ENCODE data around the gene WDR48. TPM values are rescaled to one million over a fixed set of nuclear protein-coding genes. Genes with fewer than 3 reads are reported as not detected.

The WDR48 gene
- total and polyA plus RNA-seq, 9 donors = 27.7 to 39.4 (median 33.3) TPM

DNA sequence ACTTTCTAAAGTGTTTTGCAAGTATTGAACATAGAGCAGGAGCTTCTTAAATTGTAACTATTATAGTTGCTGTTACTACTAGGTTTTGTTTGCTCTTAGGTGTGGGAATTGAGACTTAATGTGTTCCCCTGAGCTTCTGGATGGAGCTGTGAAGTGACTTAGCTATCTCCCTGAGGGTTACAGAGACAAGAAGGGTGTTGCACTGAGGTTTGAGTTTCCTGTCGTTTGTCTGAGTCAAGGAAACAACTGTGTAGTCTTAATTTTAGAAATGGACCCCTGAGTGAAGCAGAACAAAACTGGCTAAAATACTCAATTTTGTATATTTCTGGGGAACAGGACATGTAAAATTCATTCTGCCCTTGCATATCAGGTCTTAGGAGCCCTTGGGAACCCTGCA, 76.1 kb downstream of the WDR48 start:
- no peak overlapping the region for H3K4me3 ChIP-seq (ENCODE audit: low read length)
- no peaks in the 10 kb centered on the region for H3K9me3 ChIP-seq (replicated peaks; ENCODE audit: control insufficient read depth, low read depth, low read length)
- H3K27ac ChIP-seq (ENCODE audit: low read length) = no peak overlapping the region
- peaks cover 2% of the 10 kb centered on the region for H3K36me3 ChIP-seq (ENCODE audit: control insufficient read depth, insufficient read depth, low read length)
- H3K4me1 ChIP-seq (ENCODE audit: control insufficient read depth, insufficient read depth, low read length) = no peaks in the 10 kb centered on the region
- no peak for DNase-seq
- no CpG with 5 or more reads among the region's 1 CpG for WGBS (ENCODE audit: insufficient coverage)
- H3K27me3 ChIP-seq (ENCODE audit: control insufficient read depth, insufficient read depth, low read length) = no peaks in the 10 kb centered on the region

DNA sequence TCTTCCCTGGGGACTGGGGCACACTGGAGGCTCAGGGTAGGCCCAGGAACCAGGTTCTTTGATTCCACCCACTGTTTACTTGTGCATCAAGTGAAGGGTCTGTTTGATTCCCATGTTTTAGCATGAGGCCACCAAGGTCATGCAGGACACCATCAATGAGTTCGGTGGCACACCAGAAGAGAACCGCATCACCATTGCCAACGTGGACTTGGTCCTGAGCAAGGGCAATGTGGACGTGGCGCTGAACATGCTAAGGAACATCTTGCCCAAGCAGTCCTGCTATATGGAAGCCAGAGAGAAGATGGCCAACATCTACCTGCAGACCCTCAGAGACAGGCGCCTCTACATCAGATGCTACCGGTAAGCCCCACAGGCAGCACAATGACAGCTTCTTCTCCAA, 77.1 kb downstream of the WDR48 start:
- Histone ChIP-seq H3K36me3 (ENCODE audit: control insufficient read depth, insufficient read depth, low read length) (peaks cover 2% of the 10 kb centered on the region), H3K27me3 (ENCODE audit: control insufficient read depth, insufficient read depth, low read length) (no peaks in the 10 kb centered on the region), H3K4me3 (ENCODE audit: low read length) (no peak overlapping the region), H3K27ac (ENCODE audit: low read length) (no peak overlapping the region), H3K4me1 (ENCODE audit: control insufficient read depth, insufficient read depth, low read length) (no peaks in the 10 kb centered on the region), H3K9me3 (replicated peaks; ENCODE audit: control insufficient read depth, low read depth, low read length) (no peaks in the 10 kb centered on the region)
- no peak for DNase-seq
- WGBS (ENCODE audit: insufficient coverage) = 97% methylated on average over 7 of the region's 7 CpGs

DNA sequence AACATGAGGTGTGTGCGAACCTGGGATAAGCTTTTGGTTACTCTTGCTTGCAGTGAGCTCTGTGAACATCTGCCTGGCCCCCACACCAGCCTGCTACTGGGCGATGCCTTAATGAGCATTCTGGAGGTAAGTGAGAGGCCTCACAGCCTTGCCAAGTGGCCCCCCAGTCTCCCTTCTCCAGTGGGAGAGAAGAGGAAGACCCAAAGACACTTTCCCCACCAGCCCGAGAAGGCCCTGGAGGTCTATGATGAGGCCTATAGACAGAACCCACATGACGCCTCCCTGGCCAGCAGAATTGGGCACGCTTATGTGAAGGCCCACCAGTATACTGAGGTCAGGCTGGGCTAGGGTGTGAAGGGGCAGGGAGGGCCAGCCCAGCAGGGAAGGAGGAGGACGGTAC, 78.2 kb downstream of the WDR48 start:
- Histone ChIP-seq H3K9me3 (replicated peaks; ENCODE audit: control insufficient read depth, low read depth, low read length) (no peaks in the 10 kb centered on the region), H3K4me3 (ENCODE audit: low read length) (no peak overlapping the region), H3K27me3 (ENCODE audit: control insufficient read depth, insufficient read depth, low read length) (no peaks in the 10 kb centered on the region), H3K4me1 (ENCODE audit: control insufficient read depth, insufficient read depth, low read length) (no peaks in the 10 kb centered on the region), H3K27ac (ENCODE audit: low read length) (no peak overlapping the region), H3K36me3 (ENCODE audit: control insufficient read depth, insufficient read depth, low read length) (peaks cover 2% of the 10 kb centered on the region)
- 72% methylated on average over 3 of the region's 6 CpGs for WGBS (ENCODE audit: insufficient coverage)
- DNase-seq = no peak

DNA sequence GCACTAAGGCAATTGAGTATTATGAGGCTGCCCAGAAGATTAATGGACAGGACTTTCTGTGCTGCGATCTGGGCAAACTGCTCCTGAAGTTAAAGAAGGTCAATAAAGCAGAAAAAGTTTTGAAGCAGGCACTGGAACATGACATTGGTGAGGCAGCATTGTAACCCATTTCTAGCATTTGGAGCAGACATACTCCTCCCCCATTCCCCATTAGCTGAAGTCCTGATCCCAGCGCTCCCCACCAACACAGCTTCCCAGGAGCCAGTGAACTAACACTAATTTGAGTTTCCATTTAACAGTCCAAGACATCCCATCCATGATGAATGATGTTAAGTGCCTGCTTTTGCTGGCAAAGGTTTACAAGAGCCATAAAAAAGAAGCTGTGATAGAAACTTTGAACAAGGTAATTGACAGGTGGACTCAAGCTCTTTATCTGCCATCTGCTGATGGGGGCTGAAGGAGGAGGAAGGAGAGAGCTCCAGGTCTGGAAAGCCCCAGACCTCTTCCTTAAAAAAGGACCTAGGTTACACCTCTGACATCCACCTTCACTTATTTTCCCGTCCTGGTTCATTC, 79.0 kb downstream of the WDR48 start:
- H3K4me1 ChIP-seq (ENCODE audit: control insufficient read depth, insufficient read depth, low read length) = no peaks in the 10 kb centered on the region
- WGBS (ENCODE audit: insufficient coverage) = 66% methylated on average over 2 of the region's 3 CpGs
- H3K4me3 ChIP-seq (ENCODE audit: low read length) = no peak overlapping the region
- no peaks in the 10 kb centered on the region for H3K9me3 ChIP-seq (replicated peaks; ENCODE audit: control insufficient read depth, low read depth, low read length)
- no peaks in the 10 kb centered on the region for H3K27me3 ChIP-seq (ENCODE audit: control insufficient read depth, insufficient read depth, low read length)
- no peak for DNase-seq
- H3K27ac ChIP-seq (ENCODE audit: low read length) = no peak overlapping the region
- H3K36me3 ChIP-seq (ENCODE audit: control insufficient read depth, insufficient read depth, low read length) = peaks cover 2% of the 10 kb centered on the region

DNA sequence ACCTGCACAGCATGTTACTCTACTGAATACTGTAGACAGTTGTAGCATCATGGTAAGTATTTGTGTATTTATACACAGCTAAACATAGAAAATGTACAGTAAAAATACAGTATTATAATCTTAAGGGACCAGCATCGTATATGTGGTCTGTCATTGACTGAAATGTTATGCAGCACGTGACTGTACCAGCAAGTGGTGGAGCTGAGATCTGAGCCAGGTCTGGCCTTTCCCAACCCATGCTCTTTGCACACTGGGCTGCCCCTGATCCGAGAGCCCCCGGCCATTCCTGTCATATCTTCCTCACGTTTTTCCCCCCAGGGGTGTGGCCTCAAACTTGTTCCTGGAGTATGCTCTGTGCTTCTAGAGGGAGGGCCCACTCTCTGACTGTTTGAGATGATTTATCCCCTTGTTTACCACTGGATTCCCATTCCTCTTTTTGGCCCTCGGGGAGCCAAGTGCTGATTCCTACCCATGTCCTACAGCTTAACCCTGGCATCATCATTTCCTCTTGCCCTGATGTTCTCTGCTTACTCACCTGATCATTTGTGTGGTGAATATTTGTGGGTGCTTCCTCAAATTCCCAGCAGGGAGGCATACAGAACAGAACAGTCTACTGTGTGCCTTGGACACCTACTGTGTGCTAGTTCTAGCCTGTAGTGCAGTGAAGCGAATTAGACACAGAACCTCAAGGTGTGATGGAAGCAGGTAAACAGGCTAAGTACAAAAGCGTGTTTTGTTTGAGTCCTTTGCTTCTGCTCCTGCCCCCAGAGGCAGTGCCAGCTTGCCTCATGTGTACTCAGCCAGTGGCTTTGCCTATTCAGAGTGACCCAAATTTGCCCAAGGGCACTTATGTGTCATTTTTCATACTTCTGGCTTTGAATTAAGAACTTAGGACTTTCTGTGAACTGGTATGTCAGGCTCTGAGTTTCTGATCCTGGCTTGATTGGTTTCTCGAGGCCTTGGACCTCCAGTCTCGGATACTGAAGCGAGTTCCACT, 80.6 kb downstream of the WDR48 start:
- Histone ChIP-seq H3K4me1 (ENCODE audit: control insufficient read depth, insufficient read depth, low read length) (no peaks in the 10 kb centered on the region), H3K27me3 (ENCODE audit: control insufficient read depth, insufficient read depth, low read length) (no peaks in the 10 kb centered on the region), H3K4me3 (ENCODE audit: low read length) (no peak overlapping the region), H3K27ac (ENCODE audit: low read length) (no peak overlapping the region), H3K9me3 (replicated peaks; ENCODE audit: control insufficient read depth, low read depth, low read length) (no peaks in the 10 kb centered on the region), H3K36me3 (ENCODE audit: control insufficient read depth, insufficient read depth, low read length) (peaks cover 2% of the 10 kb centered on the region)
- no peak for DNase-seq
- WGBS (ENCODE audit: insufficient coverage) = 84% methylated on average over 7 of the region's 11 CpGs

DNA sequence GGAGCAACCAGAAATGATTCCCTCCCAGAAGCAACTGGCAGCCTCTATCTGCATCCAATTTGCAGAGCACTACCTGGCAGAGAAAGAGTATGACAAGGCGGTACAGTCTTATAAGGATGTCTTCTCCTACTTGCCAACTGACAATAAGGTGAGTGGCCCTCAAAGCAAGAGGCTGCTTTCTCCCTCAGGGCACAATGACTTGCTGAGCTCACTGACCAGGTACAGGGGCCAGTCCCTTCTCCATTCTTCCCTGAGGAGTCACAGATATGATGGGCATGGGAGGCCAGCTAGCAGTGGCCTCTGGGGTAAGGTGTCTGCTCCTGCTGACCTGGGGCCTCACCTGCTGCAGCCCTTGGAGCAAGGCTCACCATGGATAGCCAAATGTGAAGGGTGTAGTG, 81.3 kb downstream of the WDR48 start:
- WGBS (ENCODE audit: insufficient coverage) = no CpG with 5 or more reads among the region's 1 CpG
- Histone ChIP-seq H3K27ac (ENCODE audit: low read length) (no peak overlapping the region), H3K36me3 (ENCODE audit: control insufficient read depth, insufficient read depth, low read length) (peaks cover 4% of the 10 kb centered on the region), H3K9me3 (replicated peaks; ENCODE audit: control insufficient read depth, low read depth, low read length) (no peaks in the 10 kb centered on the region), H3K4me3 (ENCODE audit: low read length) (no peak overlapping the region), H3K4me1 (ENCODE audit: control insufficient read depth, insufficient read depth, low read length) (no peaks in the 10 kb centered on the region), H3K27me3 (ENCODE audit: control insufficient read depth, insufficient read depth, low read length) (no peaks in the 10 kb centered on the region)
- no peak for DNase-seq

DNA sequence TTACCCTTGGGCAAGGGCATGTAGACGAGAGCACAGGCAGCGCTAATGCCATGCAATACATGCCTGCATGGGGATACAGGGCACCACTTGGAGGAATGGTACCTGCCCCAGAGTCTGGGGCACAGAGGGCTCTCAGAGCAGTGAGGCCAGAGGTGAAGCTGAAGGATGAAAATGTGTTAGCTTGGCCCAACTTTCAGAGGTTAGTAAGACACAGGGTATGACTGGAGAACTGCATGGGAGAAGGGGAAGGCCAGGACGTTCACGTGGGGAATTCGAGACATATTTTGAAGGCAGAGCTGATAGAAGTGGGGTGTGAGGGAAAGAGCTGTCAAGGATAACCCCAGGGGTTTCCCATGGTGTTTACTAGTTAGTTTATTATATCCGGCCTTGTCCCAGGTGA, 82.0 kb downstream of the WDR48 start:
- no peak for DNase-seq
- WGBS (ENCODE audit: insufficient coverage) = 71% methylated on average over 5 of the region's 6 CpGs
- H3K4me1 ChIP-seq (ENCODE audit: control insufficient read depth, insufficient read depth, low read length) = peaks cover 4% of the 10 kb centered on the region
- no peaks in the 10 kb centered on the region for H3K9me3 ChIP-seq (replicated peaks; ENCODE audit: control insufficient read depth, low read depth, low read length)
- H3K4me3 ChIP-seq (ENCODE audit: low read length) = no peak overlapping the region
- H3K27ac ChIP-seq (ENCODE audit: low read length) = no peak overlapping the region
- H3K36me3 ChIP-seq (ENCODE audit: control insufficient read depth, insufficient read depth, low read length) = peaks cover 8% of the 10 kb centered on the region
- H3K27me3 ChIP-seq (ENCODE audit: control insufficient read depth, insufficient read depth, low read length) = no peaks in the 10 kb centered on the region

DNA sequence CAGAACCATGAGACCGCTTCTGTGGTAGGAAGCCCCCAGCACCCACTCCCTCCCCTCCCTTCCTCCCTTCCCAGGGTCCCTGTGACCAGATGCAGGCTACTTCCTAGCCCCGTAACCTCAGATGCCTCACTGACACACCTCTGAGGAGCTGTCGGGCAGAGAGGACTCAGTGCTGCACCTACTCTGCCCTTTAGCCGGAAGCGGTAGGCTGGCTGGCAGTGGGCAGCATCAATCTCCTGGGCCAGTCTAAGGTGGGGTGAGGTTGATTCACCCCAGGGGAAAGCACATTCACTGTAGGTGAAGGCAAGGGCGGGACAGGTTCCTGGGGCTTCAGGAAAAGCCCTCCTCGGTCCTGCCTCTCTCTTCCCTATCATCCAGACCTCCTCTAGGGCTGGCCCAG, 82.5 kb downstream of the WDR48 start:
- Histone ChIP-seq H3K4me1 (ENCODE audit: control insufficient read depth, insufficient read depth, low read length) (peaks cover 7% of the 10 kb centered on the region), H3K27ac (ENCODE audit: low read length) (no peak overlapping the region), H3K9me3 (replicated peaks; ENCODE audit: control insufficient read depth, low read depth, low read length) (no peaks in the 10 kb centered on the region), H3K36me3 (ENCODE audit: control insufficient read depth, insufficient read depth, low read length) (peaks cover 8% of the 10 kb centered on the region), H3K4me3 (ENCODE audit: low read length) (no peak overlapping the region), H3K27me3 (ENCODE audit: control insufficient read depth, insufficient read depth, low read length) (no peaks in the 10 kb centered on the region)
- no peak for DNase-seq
- 90% methylated on average over 5 of the region's 7 CpGs for WGBS (ENCODE audit: insufficient coverage)

DNA sequence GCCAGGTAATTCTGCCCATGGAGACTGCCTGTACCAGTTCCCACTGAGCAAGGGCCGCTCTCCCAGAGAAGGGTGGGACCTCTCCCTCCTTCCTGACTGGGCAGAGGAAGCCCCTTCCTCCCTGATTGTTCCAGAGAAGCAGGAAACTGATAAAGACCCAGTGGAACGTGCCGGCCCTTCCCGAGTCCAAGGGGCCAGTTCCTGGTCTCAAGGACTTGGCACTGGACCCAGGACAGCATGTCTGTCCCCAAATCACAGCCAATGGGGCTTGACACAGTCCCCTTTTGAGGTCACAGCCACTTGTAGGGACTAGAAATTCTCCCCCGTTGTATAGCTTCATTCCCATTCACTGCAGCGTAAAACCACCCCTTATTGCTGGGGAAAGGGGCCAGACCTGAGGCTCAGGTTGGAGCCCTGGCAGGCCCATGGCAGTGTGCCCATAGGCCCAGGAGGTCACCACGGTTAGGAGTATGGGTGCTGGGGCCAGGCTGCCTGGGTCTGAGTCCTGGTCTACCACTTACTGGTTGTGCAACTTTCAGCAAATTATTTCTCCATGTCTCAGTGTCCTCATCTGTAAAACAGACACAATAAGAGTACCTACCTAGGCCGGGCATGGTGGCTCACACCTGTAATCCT, 83.5 kb downstream of the WDR48 start:
- DNase-seq = no peak
- 70% methylated on average over 5 of the region's 8 CpGs for WGBS (ENCODE audit: insufficient coverage)
- Histone ChIP-seq H3K9me3 (replicated peaks; ENCODE audit: control insufficient read depth, low read depth, low read length) (no peaks in the 10 kb centered on the region), H3K4me3 (ENCODE audit: low read length) (no peak overlapping the region), H3K4me1 (ENCODE audit: control insufficient read depth, insufficient read depth, low read length) (peaks cover 11% of the 10 kb centered on the region), H3K36me3 (ENCODE audit: control insufficient read depth, insufficient read depth, low read length) (peaks cover 5% of the 10 kb centered on the region), H3K27ac (ENCODE audit: low read length) (no peak overlapping the region), H3K27me3 (ENCODE audit: control insufficient read depth, insufficient read depth, low read length) (no peaks in the 10 kb centered on the region)
